C4-2B (cell line): ENCODE data around the gene DLST.

ENCODE experiments used
- CTCF ChIP-seq: fragments of 450-650 bp; conservative IDR thresholded peaks from 2 replicates; pipeline ENCODE4 v1.5.1; 2017; ENCODE audit warnings: mild to moderate bottlenecking
- ZFX ChIP-seq: fragments of 450-650 bp; IDR thresholded peaks from 2 replicates; pipeline ENCODE4 v1.6.1; 2017

GRCh38 chr14:74868739-74869138, 13.0 kb upstream of the DLST start:
- TF ChIP-seq CTCF (no peak), ZFX (no peak)
